SW480 (cell line): ENCODE results near the gene PARM1.

ENCODE experiments used
- DNase-seq: peaks from one replicate; pipeline ENCODE4 v3.0.0-alpha.2; 2016; ENCODE audit warnings: low spot score

The PARM1 gene

DNA sequence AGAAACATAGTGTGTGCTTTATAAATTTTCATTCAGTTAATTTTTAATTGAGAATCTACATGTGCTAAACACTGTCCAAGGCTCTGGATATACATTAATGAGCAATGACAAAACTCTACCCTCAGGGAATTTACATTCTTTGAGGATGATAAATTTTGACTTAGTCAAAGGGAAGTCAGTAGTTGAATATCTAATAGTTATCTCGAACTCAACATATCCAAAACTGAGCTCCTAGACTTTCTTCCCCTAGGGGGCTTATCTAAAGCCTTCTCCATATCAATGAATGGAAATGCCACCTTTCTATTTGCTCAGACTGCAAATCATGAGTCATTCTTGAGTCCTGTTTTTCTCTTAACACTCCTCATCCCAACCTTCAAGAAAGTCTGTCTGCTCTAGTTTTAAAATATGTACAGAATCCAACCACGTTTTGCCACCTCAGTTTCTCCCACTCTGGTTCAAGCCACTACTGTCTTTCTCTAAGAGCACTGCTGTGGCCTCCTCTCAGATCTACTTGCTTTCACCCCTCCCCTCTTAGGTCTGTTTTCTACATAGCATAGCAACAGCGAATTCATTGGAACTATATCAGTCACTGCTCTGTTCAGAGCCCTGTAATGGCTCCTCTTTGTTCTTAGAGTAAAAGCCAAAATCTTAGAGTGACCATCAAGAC is 9.5 kb downstream of the PARM1 start:
- DNase-seq, result no peak

DNA sequence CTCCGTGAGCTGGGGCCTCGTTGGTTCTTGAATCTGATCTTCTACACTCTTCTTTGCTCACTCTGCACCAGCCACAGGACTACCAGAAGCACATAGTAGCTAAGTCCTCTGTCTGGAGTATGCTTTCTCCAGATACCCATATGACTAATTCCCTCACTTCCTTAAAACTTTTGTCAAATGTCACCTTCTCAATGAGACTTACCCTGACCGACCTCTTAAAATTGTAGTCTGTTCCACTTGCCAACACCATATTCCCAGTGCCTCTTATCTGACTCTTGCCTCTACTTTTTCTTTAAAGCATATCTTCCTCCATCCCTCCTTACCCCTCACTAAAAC is 10.0 kb downstream of the PARM1 start:
- no peak for DNase-seq

- DNase-seq, result no peak
Measured at GRCh38 chr4:74944354-74944793, 11.5 kb downstream of the PARM1 start.

- no peak for DNase-seq
Measured at GRCh38 chr4:74946196-74946595, 13.3 kb downstream of the PARM1 start.

- no peak for DNase-seq
Measured at GRCh38 chr4:74947798-74948197, 14.9 kb downstream of the PARM1 start.

DNA sequence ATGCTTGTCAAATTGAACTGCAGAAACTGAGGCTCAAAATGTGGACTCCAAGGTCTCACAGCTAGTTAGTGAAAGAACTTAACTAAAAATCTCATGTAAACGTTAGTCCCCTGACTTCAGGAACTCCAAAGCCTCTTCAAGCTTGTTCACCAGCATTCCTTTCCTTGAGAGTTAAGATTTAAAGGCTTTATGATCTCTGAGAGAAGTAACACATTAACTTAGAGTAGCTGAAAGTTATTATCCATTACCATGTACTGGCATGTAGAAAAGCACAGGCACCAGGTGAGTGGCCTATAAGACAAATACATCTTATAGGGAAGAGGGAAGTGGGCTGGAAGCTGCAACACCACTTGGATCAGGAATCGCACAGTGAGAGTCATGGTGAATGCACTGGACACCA is 15.3 kb downstream of the PARM1 start:
- DNase-seq, result no peak

- DNase-seq, result no peak
Measured at GRCh38 chr4:74950200-74950599, 17.3 kb downstream of the PARM1 start.

DNA sequence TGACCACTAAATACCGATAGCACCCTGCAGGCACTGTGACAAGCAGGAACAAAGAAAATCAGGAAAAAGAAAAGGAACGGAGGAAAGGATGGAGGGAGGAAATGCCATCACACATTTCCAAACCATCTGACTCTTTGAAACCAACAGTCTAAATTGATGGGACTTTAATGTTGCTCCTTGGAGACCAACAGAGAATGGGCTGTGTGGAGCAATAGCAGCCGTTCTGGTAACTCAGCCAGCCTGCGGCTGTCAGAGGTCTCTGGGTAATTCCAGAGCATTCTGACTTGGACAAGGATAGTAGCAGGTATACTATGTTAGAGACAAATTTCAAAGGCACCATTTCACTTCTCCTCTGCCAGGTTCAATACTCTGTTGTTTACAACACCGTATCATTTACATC is 18.0 kb downstream of the PARM1 start:
- DNase-seq, result no peak

DNA sequence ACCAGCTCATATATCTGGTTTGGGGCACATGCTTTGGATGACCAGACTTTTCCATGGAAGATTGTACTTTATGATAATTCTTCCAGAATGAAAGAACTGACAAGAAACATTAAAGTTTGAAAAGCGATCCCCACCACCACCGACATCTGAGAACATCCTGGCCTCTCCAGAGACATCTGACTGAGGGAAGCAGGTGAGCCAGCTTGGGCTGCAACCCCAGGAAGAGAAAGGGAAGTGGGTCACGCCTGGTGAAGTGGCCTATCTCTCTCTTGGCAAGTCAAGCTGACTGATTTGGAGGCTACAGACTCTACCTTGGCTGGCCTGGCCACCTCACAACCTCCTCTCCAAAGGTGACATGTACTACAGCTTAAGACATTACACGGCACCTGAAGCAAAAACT is 20.7 kb downstream of the PARM1 start:
- DNase-seq, result no peak

DNA sequence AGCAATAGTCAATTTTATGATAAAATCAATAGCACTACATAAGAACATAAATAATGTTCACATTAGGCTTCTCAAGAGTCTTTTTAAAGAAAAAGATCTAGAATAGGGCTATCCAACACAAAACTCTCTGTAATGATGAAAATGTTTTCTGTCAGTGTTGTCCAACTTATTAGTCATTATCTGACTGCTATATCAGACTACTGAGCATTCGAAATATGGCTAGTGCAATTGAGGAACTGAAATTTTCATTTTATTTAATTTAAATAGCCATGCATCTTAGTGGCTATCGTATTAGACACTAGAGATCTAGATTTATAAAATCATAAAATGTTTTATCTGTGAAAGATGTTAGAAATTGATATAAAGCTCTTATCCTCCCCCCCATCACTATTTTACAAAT is 26.0 kb downstream of the PARM1 start:
- no peak for DNase-seq

DNA sequence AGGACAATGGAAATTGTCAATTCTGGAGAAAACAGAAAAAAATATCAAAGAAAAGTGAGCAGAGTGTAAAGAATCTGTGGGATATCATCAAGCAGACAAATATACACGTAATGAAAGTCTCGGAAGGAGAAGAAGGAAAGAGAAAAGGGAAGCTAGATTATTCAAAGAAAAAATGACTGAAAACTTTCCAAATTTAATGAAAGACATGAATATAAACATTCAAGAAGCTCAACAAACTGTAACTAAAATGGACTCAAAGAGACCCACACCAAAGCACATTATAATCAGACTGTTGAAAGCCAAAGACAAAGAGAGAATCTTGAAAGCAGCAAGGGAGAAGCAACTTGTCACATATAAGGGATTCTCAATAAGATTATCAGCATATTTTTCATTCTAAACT is 28.3 kb downstream of the PARM1 start:
- DNase-seq, result no peak

DNA sequence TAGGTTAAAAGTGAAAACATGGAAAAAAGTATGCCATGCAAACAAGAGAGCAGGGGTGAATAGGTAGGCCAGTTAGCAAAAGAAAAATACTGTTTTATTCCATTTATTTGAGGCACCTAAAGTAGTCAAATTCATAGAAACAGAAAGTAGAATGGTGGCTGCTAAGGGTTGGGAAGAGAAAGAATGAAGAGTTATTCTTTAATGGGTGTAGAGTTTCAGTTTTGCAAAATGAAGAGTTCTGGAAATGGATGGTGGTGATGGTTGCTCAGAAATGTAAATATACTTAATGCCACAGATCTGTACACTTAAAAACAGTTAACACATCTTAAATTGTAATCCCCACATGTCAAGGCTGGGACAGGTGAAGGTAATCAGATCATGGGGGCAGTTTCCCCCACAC is 29.7 kb downstream of the PARM1 start:
- no peak for DNase-seq

DNA sequence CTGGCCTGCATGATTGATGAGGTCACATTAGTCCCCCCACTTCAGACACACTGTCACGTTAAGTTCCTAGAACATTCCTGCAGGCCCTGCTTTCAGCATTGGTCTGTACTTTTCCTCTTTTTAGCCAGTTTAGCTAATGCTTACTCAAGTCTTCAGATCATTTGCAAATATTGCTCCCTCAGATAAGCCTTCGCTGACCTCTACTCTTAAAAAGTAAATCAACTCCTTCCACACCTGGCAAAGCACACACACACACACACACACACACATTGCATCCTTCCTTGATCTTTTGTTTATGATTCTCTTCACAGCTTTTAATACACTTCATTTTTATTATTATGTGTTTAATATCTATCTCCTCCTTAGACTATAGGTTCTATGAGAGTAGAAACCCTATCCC is 31.4 kb downstream of the PARM1 start:
- no peak for DNase-seq

- no peak for DNase-seq
Measured at GRCh38 chr4:74967324-74967723, 34.4 kb downstream of the PARM1 start.

DNA sequence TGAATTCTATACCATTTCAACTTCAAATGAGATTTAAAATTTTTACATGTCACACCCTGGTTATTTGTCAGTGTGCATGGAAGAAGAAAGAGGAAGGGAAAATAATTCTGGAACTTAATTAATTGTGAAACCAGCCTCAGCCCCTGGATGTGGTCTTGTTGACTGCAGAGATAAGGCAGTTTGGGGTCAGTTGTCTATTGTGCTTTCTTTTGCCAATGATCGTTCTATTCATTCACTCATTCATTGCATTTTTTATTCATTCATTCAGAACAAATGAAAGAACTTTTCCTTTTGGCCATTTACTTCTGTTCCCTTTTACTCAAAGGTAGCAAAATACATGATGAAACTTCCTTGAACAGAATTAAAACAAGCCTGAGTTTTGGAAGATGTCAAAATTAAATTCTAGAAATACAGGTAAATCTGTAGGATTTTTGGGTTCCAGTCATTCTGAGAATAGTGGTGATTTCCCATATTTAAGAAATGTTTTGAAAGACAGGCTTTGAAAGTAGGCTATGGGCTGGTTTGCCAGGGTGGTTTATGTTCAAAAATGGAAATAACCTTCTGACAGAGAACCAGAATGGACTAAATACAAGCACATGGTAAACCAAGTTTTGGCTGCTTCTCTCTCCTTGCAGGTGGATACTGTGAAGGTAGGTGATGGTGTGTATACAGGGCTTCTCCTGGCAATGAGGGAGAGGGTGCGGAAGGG is 35.7 kb downstream of the PARM1 start:
- no peak for DNase-seq

DNA sequence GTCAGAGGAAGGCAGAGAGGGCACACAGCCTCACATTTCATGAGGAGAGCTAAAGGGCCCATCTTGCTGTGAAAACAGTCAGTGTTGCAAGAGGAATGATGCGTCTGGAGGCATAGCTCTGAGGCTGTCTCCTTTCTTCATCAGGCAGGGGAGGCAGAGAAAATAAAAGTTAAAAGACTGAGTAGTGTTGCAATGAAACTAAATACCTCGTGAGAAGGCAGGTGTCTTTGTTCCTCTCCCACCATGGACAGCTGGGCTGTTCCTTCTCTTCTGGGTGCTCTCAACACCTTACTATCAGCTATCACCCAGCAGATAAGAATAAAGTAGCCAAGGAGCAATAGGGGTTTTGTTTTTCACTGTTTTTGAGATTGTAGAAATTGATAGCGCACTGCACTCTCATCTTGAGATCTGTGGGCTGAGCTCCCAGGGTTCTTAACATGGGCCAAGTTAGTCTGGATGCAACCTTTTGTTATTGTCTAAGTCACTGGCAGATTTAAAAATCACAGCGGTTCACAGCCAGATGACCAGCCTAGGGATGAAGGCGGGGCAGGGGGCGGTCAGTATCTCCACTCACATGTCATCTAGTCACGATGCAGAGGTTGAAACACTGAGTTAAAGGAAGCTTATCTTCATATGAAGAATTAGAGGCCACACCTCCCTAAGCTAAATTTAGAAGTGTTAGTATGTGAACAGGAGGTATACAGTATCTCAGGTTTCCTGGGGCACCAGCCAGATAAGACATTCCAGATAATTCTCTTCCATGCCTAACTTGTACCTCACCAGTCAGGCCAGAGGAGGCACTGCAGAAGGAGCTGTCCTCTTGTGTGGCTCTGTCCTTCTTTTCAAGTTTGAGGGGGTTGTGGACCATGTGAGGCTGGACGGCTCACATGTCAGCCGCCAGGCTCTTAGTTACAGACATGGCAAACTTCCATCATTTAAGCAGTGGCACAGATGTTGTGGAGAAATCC is 36.9 kb downstream of the PARM1 start:
- no peak for DNase-seq

GRCh38 chr4:74970577-74970976 is 37.7 kb downstream of the PARM1 start:
- no peak for DNase-seq

- no peak for DNase-seq
Measured at GRCh38 chr4:74971862-74972261, 38.9 kb downstream of the PARM1 start.

DNA sequence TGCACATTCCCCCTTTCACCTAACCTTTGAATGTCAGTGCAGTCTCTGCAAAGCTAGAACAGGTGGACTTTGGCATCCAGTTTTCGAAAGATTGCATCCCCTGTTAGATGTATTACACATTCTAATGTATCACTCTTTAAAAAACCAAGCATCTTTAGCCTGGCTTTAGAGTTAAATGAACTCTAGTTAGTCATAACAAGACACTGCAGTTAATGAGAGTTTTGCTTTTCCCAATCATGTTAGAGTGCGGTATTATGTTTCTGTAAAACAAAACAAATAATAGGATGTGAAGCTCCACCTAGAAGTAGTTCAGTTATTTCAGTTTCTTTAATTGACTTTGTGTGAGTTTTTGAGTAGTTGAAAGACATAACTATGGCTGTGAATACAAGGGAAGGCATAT is 42.2 kb downstream of the PARM1 start:
- DNase-seq, result no peak

DNA sequence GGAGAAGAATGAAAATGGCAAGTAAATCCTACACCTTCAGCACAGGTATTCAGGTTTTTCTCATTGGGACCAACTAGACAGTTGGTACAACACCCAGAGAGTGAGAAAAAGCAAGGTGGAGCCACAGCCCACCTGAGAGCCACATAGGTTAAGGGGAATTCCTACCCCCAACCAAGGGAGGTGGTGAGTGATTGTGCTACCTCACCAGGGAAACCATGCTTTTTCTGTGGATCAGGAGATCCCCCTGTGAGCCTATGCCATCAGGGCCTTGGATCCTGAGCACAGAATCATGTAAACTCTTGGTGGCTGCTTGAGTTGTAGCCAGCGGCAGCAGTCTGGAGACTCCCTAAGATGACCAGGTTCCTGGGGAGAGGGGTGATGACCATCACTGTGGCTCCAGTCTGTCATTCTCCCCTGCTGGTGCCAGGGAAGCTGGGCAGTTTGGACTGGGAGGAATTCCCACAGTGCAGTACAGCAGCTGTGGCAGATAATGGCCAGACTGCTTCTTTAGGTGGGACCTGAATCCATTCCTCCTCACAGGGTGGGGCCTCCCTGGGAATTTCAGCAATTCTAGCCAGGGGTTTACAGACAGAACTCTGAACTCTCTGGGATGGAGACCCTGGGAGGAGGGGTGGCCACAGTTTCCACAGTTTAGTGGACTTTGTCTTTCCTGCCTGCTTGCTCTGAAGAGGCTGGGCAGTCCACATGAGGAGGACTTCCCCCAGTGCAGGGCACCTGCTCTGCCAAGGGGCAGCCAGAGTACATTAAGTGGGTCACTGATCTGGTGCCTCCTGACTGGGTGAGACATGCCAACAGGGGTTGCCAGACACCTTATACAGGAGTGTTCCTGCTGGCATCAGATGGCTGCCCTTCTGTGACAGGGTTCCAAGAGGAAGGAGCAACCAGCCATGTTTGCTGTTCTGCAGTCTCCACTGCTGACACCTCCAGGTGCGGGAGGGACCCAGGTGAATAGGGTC is 43.2 kb downstream of the PARM1 start:
- DNase-seq, result no peak

GRCh38 chr4:74982546-74983252 is 49.8 kb downstream of the PARM1 start:
- no peak for DNase-seq
